Trophoblast cell (in vitro differentiated cells and primary cell): ENCODE measurements around the gene ZFAND5.

Experiments used
- DNase-seq, 2 donors: peaks; one replicate each; pipeline ENCODE4 v3.0.0-alpha.2; 2016
- H2AFZ ChIP-seq: 2 replicates; pipeline ENCODE4 v1.6.1; 2013; ENCODE audit warnings: low read length, moderate library complexity, mild to moderate bottlenecking; ENCODE audit not compliant: insufficient read depth, poor library complexity
- H2AK5ac ChIP-seq: 2 replicates; pipeline ENCODE4 v1.6.1; 2013; ENCODE audit warnings: mild to moderate bottlenecking, low read length
- H2BK120ac ChIP-seq: 2 replicates; pipeline ENCODE4 v1.6.1; 2013; ENCODE audit warnings: low read length, mild to moderate bottlenecking, moderate library complexity; ENCODE audit not compliant: insufficient read depth, poor library complexity
- H2BK12ac ChIP-seq: 2 replicates; pipeline ENCODE4 v1.6.1; 2013; ENCODE audit warnings: mild to moderate bottlenecking, low read length, moderate library complexity
- H2BK5ac ChIP-seq: 2 replicates; pipeline ENCODE4 v1.6.1; 2013; ENCODE audit warnings: low read length, low read depth, moderate library complexity, mild to moderate bottlenecking; ENCODE audit not compliant: poor library complexity
- H3K14ac ChIP-seq: 2 replicates; pipeline ENCODE4 v1.6.1; 2013; ENCODE audit warnings: mild to moderate bottlenecking, low read length
- H3K18ac ChIP-seq: 2 replicates; pipeline ENCODE4 v1.6.1; 2013; ENCODE audit warnings: mild to moderate bottlenecking, low read length
- H3K23ac ChIP-seq: 2 replicates; pipeline ENCODE4 v1.6.1; 2013; ENCODE audit warnings: low read length
- H3K27ac ChIP-seq: 2 replicates; pipeline ENCODE4 v1.5.1; 2013; ENCODE audit warnings: low read depth, mild to moderate bottlenecking, inconsistent platforms, low read length, moderate library complexity
- H3K27me3 ChIP-seq: 2 replicates; pipeline ENCODE4 v1.6.1; 2013; ENCODE audit warnings: inconsistent platforms, mild to moderate bottlenecking, low read length, moderate library complexity; ENCODE audit not compliant: insufficient read depth
- H3K36me3 ChIP-seq, 2 experiments: 1 replicate in 1 of 2; 2 replicates in 1 of 2; pipeline ENCODE4 v1.6.1; 2013; ENCODE audit warnings: low read length in 2 of 2, mild to moderate bottlenecking in 2 of 2, moderate library complexity in 1 of 2; ENCODE audit not compliant: insufficient read depth in 2 of 2, control insufficient read depth in 1 of 2
- H3K4ac ChIP-seq: 2 replicates; pipeline ENCODE4 v1.6.1; 2013; ENCODE audit warnings: low read depth, mild to moderate bottlenecking, low read length, moderate library complexity
- H3K4me1 ChIP-seq, 2 experiments: 1 replicate in 1 of 2; 2 replicates in 1 of 2; pipeline ENCODE4 v1.6.1; 2013; ENCODE audit warnings: low read length in 2 of 2, mild to moderate bottlenecking in 2 of 2, moderate library complexity in 1 of 2; ENCODE audit not compliant: insufficient read depth in 2 of 2, control insufficient read depth in 1 of 2
- H3K4me2 ChIP-seq: 2 replicates; pipeline ENCODE4 v1.6.1; 2013; ENCODE audit warnings: inconsistent platforms, mild to moderate bottlenecking, low read length, moderate library complexity
- H3K4me3 ChIP-seq: 2 replicates; pipeline ENCODE4 v1.5.1; 2013; ENCODE audit warnings: mild to moderate bottlenecking, low read depth, low read length, inconsistent platforms
- H3K79me1 ChIP-seq: one replicate; pipeline ENCODE4 v1.6.1; 2013; ENCODE audit warnings: low read length
- H3K79me2 ChIP-seq: 2 replicates; pipeline ENCODE4 v1.6.1; 2013; ENCODE audit warnings: low read length, mild to moderate bottlenecking; ENCODE audit not compliant: control insufficient read depth, insufficient read depth, poor library complexity
- H3K9ac ChIP-seq: 2 replicates; pipeline ENCODE4 v1.6.1; 2013; ENCODE audit warnings: mild to moderate bottlenecking, low read length
- H3K9me3 ChIP-seq: 2 replicates; pipeline ENCODE4 v1.6.1; 2013; ENCODE audit warnings: low read depth, mild to moderate bottlenecking, control low read depth, inconsistent platforms, low read length; ENCODE audit not compliant: insufficient read depth
- H4K12ac ChIP-seq: 2 replicates; pipeline ENCODE4 v1.6.1; 2013; ENCODE audit warnings: low read depth, mild to moderate bottlenecking, low read length, moderate library complexity
- H4K8ac ChIP-seq: 2 replicates; pipeline ENCODE4 v1.6.1; 2013; ENCODE audit warnings: low read depth, mild to moderate bottlenecking, low read length, moderate library complexity
- H4K91ac ChIP-seq: one replicate; pipeline ENCODE4 v1.6.1; 2013; ENCODE audit warnings: low read depth, mild to moderate bottlenecking, low read length, moderate library complexity
- WGBS: extraction: QIAGEN DNeasy Blood & Tissue Kit; methylation state at CpG from one replicate; pipeline ENCODE4 v1.1.7; 2013; ENCODE audit warnings: missing lambda C conversion rate; ENCODE audit not compliant: insufficient read length, insufficient coverage; ENCODE audit errors: extremely low coverage; 5-methylcytosine and 5-hydroxymethylcytosine counted together

ZFAND5 gene

DNA sequence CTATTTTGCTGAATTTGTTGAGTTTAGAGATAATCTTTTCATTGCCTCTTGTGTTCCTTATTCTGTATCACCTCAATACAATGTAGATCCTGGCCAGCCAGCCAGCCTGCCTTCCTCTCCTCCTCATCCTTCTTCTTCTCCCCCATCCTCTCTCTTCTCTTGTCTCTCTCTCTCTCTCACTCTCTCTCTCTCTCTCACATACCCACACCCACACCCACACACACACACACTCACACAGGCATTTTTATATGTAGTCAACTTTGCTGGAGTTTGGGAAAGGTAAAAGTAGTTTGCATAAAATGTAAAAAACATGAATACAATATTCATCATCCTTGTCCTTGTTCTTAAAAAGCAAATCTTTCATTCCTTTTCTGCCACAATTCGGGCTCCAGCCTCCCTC, 60.5 kb downstream of the ZFAND5 start:
- H3K27ac ChIP-seq = no peak overlapping the region
- H3K79me2 ChIP-seq = no peaks in the 10 kb centered on the region
- no peak overlapping the region for H3K4me3 ChIP-seq
- no peak overlapping the region for H3K4me2 ChIP-seq
- H3K4ac ChIP-seq = no peak overlapping the region
- no peaks in the 10 kb centered on the region for H3K27me3 ChIP-seq
- H2AFZ ChIP-seq = no peak overlapping the region
- no peaks in the 10 kb centered on the region for H3K9me3 ChIP-seq
- H3K23ac ChIP-seq = no peak overlapping the region
- H4K8ac ChIP-seq = no peak overlapping the region
- no peak overlapping the region for H2BK12ac ChIP-seq
- no CpG with 5 or more reads among the region's 1 CpG for WGBS
- no peak overlapping the region for H2BK120ac ChIP-seq
- DNase-seq = no peak
- H3K36me3 ChIP-seq = no peaks in the 10 kb centered on the region
- H3K14ac ChIP-seq = no peak overlapping the region
- no peak overlapping the region for H2AK5ac ChIP-seq
- H4K91ac ChIP-seq = no peak overlapping the region
- H3K18ac ChIP-seq = no peak overlapping the region
- peaks cover 0 to 5% of the 10 kb centered on the region in 2 experiments for H3K4me1 ChIP-seq
- no peak overlapping the region for H4K12ac ChIP-seq
- H3K9ac ChIP-seq = no peak overlapping the region
- H3K79me1 ChIP-seq = no peaks in the 10 kb centered on the region
- no peak overlapping the region for H2BK5ac ChIP-seq
